Thoracic aorta (tissue), 2 donors: Measurements from ENCODE around the gene PDGFC. TPM values are rescaled to one million over a fixed set of nuclear protein-coding genes. Genes with fewer than 3 reads are reported as not detected.
A peak's percentile ranks its signal among the peaks of the same experiment; 100 is the strongest.

Source experiments
- ATAC-seq: fragments of 150-250 bp; one replicate; pipeline ENCODE4 v1.8.0; 2017; ENCODE audit warnings: low read depth; ENCODE audit not compliant: insufficient number of reproducible peaks, low FRiP score
- DNase-seq: peaks from one replicate; pipeline ENCODE4 v3.0.0-alpha.2; 2020; ENCODE audit warnings: low spot score
- H3K27ac ChIP-seq, 2 donors: fragments of 200-600 bp; sonication (generic); 1 replicate in 1 of 2; 2 replicates in 1 of 2; pipeline ENCODE4 v1.5.1; 2016; ENCODE audit warnings: mild to moderate bottlenecking in 2 of 2, moderate library complexity in 2 of 2
- H3K27me3 ChIP-seq: fragments of 200-600 bp; sonication (generic); replicated peaks from 2 replicates; pipeline ENCODE4 v1.6.0; 2016; ENCODE audit warnings: mild to moderate bottlenecking; ENCODE audit not compliant: insufficient read depth
- H3K36me3 ChIP-seq: fragments of 200-600 bp; sonication (generic); one replicate; pipeline ENCODE4 v1.5.1; 2016
- H3K4me1 ChIP-seq, 2 donors: fragments of 200-600 bp; sonication (generic); 1 replicate in 1 of 2; 2 replicates in 1 of 2; pipeline versions ENCODE4 v1.5.1 to v1.6.0; 2016; ENCODE audit warnings: low read depth in 2 of 2, mild to moderate bottlenecking in 1 of 2; ENCODE audit not compliant: control insufficient read depth in 1 of 2
- H3K4me3 ChIP-seq: fragments of 200-600 bp; sonication (generic); 2 replicates; pipeline ENCODE4 v1.5.1; 2016; ENCODE audit warnings: mild to moderate bottlenecking
- H3K9me3 ChIP-seq: fragments of 200-600 bp; sonication (generic); 2 replicates; pipeline ENCODE4 v1.5.1; 2016
- total RNA-seq, 2 donors: library from RNA; depleted of rRNA; stranded (reverse); fragments of >200 nt; gene quantifications; one replicate each; pipeline versions ENCODE4 v1.1.0 to v1.2.3, GENCODE V29; 2016
- TF ChIP-seq, protein P1 (sequence below): fragments of 200-600 bp; sonication (generic); IDR thresholded peaks from one replicate; pipeline ENCODE4 v1.5.1; 2019; ENCODE audit warnings: antibody characterized with exemption

Gene PDGFC
- total RNA-seq, 2 donors from 2014 or later = 31.4 to 32.8 TPM

DNA sequence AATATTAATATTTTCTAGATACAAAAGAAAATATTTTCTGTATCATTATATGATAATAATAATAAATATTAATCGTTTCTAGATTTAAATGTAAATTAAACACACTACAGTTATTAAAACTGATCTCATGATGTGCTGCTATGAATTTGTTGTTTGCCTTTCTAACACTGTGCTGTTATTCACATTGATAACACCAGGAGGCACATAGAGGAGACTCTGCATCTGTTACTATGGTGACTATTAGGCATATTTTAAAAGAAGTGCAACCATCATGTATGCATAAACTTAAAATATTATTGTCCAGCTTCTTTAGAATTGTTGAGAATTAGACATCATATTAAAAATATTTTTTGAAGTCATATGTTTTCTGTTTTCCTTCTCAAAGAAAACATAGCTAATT, 11.8 kb upstream of the PDGFC start:
- DNase-seq (no peak), ATAC-seq (no peak)
- Histone ChIP-seq H3K27me3 (no peaks in the 10 kb centered on the region), H3K27ac (no peak overlapping the region), H3K36me3 (no peaks in the 10 kb centered on the region), H3K4me1 (no peaks in the 10 kb centered on the region), H3K9me3 (peaks cover under 1% of the 10 kb centered on the region), H3K4me3 (no peak overlapping the region)
- TF ChIP-seq, protein P1, sequence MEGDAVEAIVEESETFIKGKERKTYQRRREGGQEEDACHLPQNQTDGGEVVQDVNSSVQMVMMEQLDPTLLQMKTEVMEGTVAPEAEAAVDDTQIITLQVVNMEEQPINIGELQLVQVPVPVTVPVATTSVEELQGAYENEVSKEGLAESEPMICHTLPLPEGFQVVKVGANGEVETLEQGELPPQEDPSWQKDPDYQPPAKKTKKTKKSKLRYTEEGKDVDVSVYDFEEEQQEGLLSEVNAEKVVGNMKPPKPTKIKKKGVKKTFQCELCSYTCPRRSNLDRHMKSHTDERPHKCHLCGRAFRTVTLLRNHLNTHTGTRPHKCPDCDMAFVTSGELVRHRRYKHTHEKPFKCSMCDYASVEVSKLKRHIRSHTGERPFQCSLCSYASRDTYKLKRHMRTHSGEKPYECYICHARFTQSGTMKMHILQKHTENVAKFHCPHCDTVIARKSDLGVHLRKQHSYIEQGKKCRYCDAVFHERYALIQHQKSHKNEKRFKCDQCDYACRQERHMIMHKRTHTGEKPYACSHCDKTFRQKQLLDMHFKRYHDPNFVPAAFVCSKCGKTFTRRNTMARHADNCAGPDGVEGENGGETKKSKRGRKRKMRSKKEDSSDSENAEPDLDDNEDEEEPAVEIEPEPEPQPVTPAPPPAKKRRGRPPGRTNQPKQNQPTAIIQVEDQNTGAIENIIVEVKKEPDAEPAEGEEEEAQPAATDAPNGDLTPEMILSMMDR = peak; percentile 33

DNA sequence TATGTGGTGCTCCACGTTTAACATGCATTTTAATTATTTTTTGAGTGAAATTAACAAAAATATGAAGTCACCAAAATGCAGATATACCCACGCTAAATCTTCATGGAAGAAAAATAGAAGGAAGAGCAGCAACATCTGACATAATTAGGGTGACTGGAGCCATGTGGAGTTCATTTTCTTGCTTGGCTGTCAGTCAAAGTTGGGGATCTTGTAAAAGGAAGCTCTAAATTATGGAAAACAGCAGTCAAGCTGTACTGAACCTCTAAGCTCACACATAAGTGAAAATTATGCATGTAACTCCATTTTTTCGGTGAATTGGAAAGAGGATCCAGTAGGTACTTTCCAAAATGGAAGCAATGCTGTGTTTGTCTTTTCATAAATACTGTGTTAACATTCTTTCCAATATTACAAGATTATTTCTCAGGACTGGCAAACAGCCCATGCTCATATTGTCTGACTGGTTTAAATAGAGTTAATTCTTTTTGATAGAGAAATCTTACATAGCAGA, 9.7 kb upstream of the PDGFC start:
- no peak for DNase-seq
- Histone ChIP-seq H3K27me3 (no peaks in the 10 kb centered on the region), H3K27ac (no peak overlapping the region), H3K36me3 (no peaks in the 10 kb centered on the region), H3K4me1 (no peaks in the 10 kb centered on the region), H3K4me3 (no peak overlapping the region), H3K9me3 (no peaks in the 10 kb centered on the region)
- ATAC-seq = no peak
- TF ChIP-seq, protein P1 = no peak

DNA sequence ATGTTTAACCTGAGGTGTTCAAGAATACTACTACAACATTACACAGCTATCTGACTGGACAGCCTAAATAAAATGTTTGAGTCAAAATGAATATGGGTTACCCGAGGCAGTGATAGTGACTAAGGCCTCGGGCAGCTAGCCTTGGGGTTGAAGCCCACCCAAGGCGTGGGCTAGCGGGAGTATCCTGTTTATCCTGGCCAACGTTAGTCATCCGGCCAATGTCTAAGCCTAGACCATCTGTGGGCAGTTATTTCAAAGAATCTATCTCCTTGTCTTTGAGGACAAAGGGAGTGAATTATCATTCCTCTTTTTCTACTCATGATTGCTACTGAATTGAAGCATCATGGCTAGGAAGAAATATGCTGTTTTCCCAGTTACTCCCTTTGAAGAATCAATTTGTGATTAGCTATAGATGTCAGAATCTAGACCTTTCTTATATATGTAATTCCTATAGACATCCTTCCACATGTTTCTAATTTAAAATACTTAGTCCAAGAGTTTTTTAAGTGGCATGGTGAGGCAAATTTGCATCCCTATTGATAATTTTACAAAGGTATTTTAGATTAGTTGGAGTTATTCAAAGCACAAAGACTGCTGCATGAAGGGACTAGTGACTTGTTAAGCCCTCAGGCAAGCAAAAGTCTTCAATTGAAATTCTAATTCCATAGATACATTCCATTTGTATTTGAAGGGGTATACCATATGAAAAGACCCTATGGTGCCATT, 6.0 kb upstream of the PDGFC start:
- ATAC-seq (no peak), DNase-seq (no peak)
- H3K36me3 ChIP-seq = no peaks in the 10 kb centered on the region
- no peaks in the 10 kb centered on the region for H3K27me3 ChIP-seq
- TF ChIP-seq, protein P1 = no peak
- no peak overlapping the region for H3K27ac ChIP-seq
- H3K4me3 ChIP-seq = no peak overlapping the region
- peaks cover 8 to 10% of the 10 kb centered on the region in 2 donors for H3K4me1 ChIP-seq
- no peaks in the 10 kb centered on the region for H3K9me3 ChIP-seq

DNA sequence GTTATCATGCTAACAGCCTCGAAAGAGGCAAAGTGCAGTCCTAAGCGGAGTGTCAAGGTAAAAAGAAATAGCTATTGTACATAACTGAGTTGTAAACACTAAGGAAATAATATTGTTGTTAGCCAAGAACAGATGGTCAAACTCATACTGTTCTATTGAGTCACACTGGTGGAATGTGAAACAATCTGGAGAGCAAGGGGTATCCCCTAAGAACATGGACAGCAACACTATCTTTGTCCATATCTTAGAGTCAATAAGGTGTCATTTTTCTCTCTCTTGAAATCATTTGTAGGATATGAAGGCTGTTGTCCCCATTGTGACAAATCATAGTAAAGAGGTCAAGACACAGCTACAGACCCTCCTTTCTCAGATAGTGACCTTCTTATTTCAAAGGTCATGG, 4.5 kb upstream of the PDGFC start:
- Histone ChIP-seq H3K4me1 (peaks cover 10 to 12% of the 10 kb centered on the region in 2 donors), H3K4me3 (no peak overlapping the region), H3K36me3 (no peaks in the 10 kb centered on the region), H3K27ac (no peak overlapping the region), H3K9me3 (no peaks in the 10 kb centered on the region), H3K27me3 (no peaks in the 10 kb centered on the region)
- ATAC-seq (no peak), DNase-seq (no peak)
- TF ChIP-seq, protein P1 = no peak

DNA sequence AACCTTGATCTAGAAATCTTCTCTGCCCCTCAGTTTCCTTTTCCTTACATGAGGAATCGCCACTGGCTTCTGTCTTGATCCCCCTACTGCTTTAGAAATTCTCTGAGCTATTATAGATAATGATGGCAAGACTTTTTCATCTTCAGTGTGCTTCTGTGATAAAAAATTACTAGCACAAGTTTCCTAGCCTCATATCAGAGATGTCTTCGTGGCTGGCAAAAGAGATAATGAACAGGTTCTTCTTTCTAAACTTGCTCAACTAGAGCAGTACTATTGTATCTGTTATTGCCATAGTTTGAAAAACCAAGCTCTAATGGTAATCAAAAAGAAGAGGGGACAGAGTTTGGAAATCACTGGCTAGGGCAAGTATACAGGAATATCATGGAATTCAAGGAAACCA, 4.1 kb upstream of the PDGFC start:
- no peaks in the 10 kb centered on the region for H3K36me3 ChIP-seq
- H3K4me1 ChIP-seq = peaks cover 10 to 12% of the 10 kb centered on the region in 2 donors
- ATAC-seq (no peak), DNase-seq (no peak)
- no peaks in the 10 kb centered on the region for H3K27me3 ChIP-seq
- TF ChIP-seq, protein P1 = no peak
- H3K9me3 ChIP-seq = no peaks in the 10 kb centered on the region
- no peak overlapping the region for H3K4me3 ChIP-seq
- no peak overlapping the region for H3K27ac ChIP-seq
